A673 (cell line): ENCODE results near the gene EPS8.

ENCODE experiments used
- CTCF ChIP-seq: fragments of 300-800, 200-600 bp; sonication (generic); conservative IDR thresholded peaks from 2 replicates; pipeline ENCODE4 v1.5.1; 2017; ENCODE audit warnings: low read depth, mild to moderate bottlenecking, antibody characterized with exemption, low read length, moderate library complexity, mixed read lengths
- EZH2 ChIP-seq: fragments of 200-600 bp; sonication (generic); IDR thresholded peaks from 2 replicates; pipeline ENCODE4 v1.6.1; 2017; ENCODE audit warnings: borderline replicate concordance, low read depth, mild to moderate bottlenecking, mixed read lengths, antibody characterized with exemption, low read length; ENCODE audit not compliant: poor library complexity, severe bottlenecking

GRCh38 chr12:15688838-15689625 is 100.2 kb downstream of the EPS8 start:
- no peak for TF ChIP-seq CTCF
- no peak for TF ChIP-seq EZH2
